Smooth muscle cell (in vitro differentiated cells): ENCODE measurements around the gene NCLN. TPM values are rescaled to one million over a fixed set of nuclear protein-coding genes. Genes with fewer than 3 reads are reported as not detected.

ENCODE experiments used
- DNase-seq: peaks from one replicate; lab custom pipeline; 2025; ENCODE audit not compliant: unreplicated experiment; lab: John Stamatoyannopoulos, UW
- H2AFZ ChIP-seq: fragments of 200-600 bp; sonication (generic); 2 replicates; pipeline ENCODE4 v1.6.0; 2016; ENCODE audit warnings: antibody characterized with exemption, low read depth, mild to moderate bottlenecking
- H3F3A ChIP-seq: fragments of 200-600 bp; sonication (generic); 2 replicates; pipeline ENCODE4 v1.6.0; 2017; ENCODE audit warnings: antibody characterized with exemption, low read depth
- H3K27ac ChIP-seq: fragments of 200-600 bp; sonication (generic); 2 replicates; pipeline ENCODE4 v1.5.1; 2016; ENCODE audit warnings: low read depth, mild to moderate bottlenecking
- H3K27me3 ChIP-seq: fragments of 200-600 bp; sonication (generic); 2 replicates; pipeline ENCODE4 v1.6.1; 2016; ENCODE audit warnings: low read depth, mild to moderate bottlenecking
- H3K36me3 ChIP-seq: fragments of 200-600 bp; sonication (generic); 2 replicates; pipeline ENCODE4 v1.5.1; 2016; ENCODE audit warnings: low read depth
- H3K4me1 ChIP-seq: fragments of 200-600 bp; sonication (generic); 2 replicates; pipeline ENCODE4 v1.5.1; 2016; ENCODE audit warnings: low read depth
- H3K4me2 ChIP-seq: fragments of 200-600 bp; sonication (generic); 2 replicates; pipeline ENCODE4 v1.6.0; 2016; ENCODE audit warnings: mild to moderate bottlenecking
- H3K4me3 ChIP-seq: fragments of 200-600 bp; sonication (generic); 2 replicates; pipeline ENCODE4 v1.5.1; 2016; ENCODE audit warnings: mild to moderate bottlenecking
- H3K79me2 ChIP-seq: fragments of 200-600 bp; sonication (generic); 2 replicates; pipeline ENCODE4 v1.6.0; 2016; ENCODE audit warnings: low read depth, mild to moderate bottlenecking
- H3K9ac ChIP-seq: fragments of 200-600 bp; sonication (generic); 2 replicates; pipeline ENCODE4 v1.6.0; 2016; ENCODE audit warnings: low read depth
- H3K9me3 ChIP-seq: fragments of 200-600 bp; sonication (generic); replicated peaks from 2 replicates; pipeline ENCODE4 v1.5.1; 2016; ENCODE audit warnings: low read depth
- H4K20me1 ChIP-seq: fragments of 200-600 bp; sonication (generic); 2 replicates; pipeline ENCODE4 v1.6.0; 2016; ENCODE audit warnings: low read depth
- CTCF ChIP-seq: fragments of 200-600 bp; sonication (generic); IDR thresholded peaks from 2 replicates; pipeline ENCODE4 v1.5.1; 2017; ENCODE audit warnings: borderline replicate concordance, mild to moderate bottlenecking, antibody characterized with exemption; ENCODE audit not compliant: insufficient read depth, poor library complexity, severe bottlenecking
- WGBS: methylation state at CpG from one replicate; pipeline ENCODE4 v1.1.7; 2016; ENCODE audit warnings: low lambda C conversion rate; 5-methylcytosine and 5-hydroxymethylcytosine counted together
- polyA plus RNA-seq: library from polyadenylated mRNA; unstranded; fragments of >200 nt; fragmentation: Nextera tagmentation; extraction: Ambion mirVana; gene quantifications from 2 replicates; pipeline ENCODE4 v1.2.1, GENCODE V29; 2016
- total RNA-seq: library from RNA; depleted of rRNA; stranded (reverse); fragments of >200 nt; gene quantifications from 2 replicates; pipeline ENCODE4 v1.2.3, GENCODE V29; 2014

The NCLN gene
- total and polyA plus RNA-seq, 2 experiments from 2014 or later = 44.5 to 97.4 TPM

- Histone ChIP-seq H3K9me3 (no peaks in the 10 kb centered on the region), H3K4me1 (no peaks in the 10 kb centered on the region), H3K36me3 (no peaks in the 10 kb centered on the region), H3K27me3 (no peaks in the 10 kb centered on the region), H3K4me3 (no peak overlapping the region), H3K79me2 (peaks cover 1% of the 10 kb centered on the region), H3K27ac (no peak overlapping the region), H4K20me1 (no peaks in the 10 kb centered on the region), H3K9ac (no peak overlapping the region), H3K4me2 (no peak overlapping the region), H3F3A (no peaks in the 10 kb centered on the region), H2AFZ (no peak overlapping the region)
- 100% methylated on average over 14 of the region's 14 CpGs for WGBS
- DNase-seq = no peak
- no peak for TF ChIP-seq CTCF
Measured at GRCh38 chr19:3196933-3197205, 11.1 kb downstream of the NCLN start.

- no peaks in the 10 kb centered on the region for H3K27me3 ChIP-seq
- no peaks in the 10 kb centered on the region for H4K20me1 ChIP-seq
- no peak overlapping the region for H3K4me2 ChIP-seq
- no peak for DNase-seq
- 96% methylated on average over 39 of the region's 43 CpGs for WGBS
- no peak for TF ChIP-seq CTCF
- no peaks in the 10 kb centered on the region for H3K79me2 ChIP-seq
- H2AFZ ChIP-seq = no peak overlapping the region
- H3K36me3 ChIP-seq = no peaks in the 10 kb centered on the region
- no peak overlapping the region for H3K4me3 ChIP-seq
- no peak overlapping the region for H3K9ac ChIP-seq
- H3F3A ChIP-seq = no peaks in the 10 kb centered on the region
- no peak overlapping the region for H3K27ac ChIP-seq
- no peaks in the 10 kb centered on the region for H3K4me1 ChIP-seq
- H3K9me3 ChIP-seq = no peaks in the 10 kb centered on the region
Measured at GRCh38 chr19:3198901-3199700, 13.4 kb downstream of the NCLN start.

DNA sequence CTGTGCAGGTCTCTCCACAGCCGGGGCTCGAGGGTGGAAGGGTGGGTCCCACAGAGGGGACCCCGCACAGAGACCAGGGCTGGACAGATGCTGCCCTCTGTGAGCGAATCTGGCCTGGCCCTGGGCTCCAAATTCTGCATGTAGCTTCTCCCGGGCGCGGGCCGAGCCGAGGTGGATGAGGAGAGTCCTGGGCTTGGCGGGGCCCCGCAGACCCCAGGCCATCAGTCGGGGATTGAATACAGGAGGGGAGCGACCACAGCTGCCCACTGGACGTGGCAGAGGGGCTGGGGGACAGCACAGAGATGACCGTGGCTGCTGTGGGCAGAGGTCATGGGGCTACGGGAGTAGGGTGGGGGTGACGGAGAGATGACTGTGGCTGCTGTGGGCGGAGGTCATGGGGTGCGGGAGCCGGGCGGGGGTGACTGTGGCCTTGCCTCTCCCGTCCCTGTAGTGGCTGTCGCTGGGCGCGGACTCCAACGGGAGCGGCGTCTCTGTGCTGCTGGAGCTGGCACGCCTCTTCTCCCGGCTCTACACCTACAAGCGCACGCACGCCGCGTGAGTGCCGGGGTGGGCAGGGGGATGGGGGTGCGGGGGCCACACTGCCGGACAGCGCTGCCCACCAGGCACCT lies 15.5 kb downstream of the NCLN start:
- 98% methylated on average over 39 of the region's 39 CpGs for WGBS
- no peak overlapping the region for H3K9ac ChIP-seq

More for the DNA sequence above, 15.5 kb downstream of the NCLN start:
- Histone ChIP-seq H3K36me3 (no peaks in the 10 kb centered on the region), H3K4me3 (no peak overlapping the region), H3K27ac (no peak overlapping the region), H3K79me2 (no peaks in the 10 kb centered on the region), H3K4me1 (no peaks in the 10 kb centered on the region), H3K27me3 (no peaks in the 10 kb centered on the region), H3K4me2 (no peak overlapping the region), H2AFZ (no peak overlapping the region), H4K20me1 (no peaks in the 10 kb centered on the region), H3K9me3 (no peaks in the 10 kb centered on the region), H3F3A (no peaks in the 10 kb centered on the region)
- DNase-seq = no peak
- TF ChIP-seq CTCF = no peak
